Kidney epithelial cell (primary cell): ENCODE results near the gene CAPS2. TPM values are rescaled to one million over a fixed set of nuclear protein-coding genes. Genes with fewer than 3 reads are reported as not detected.
A peak's percentile ranks its signal among the peaks of the same experiment; 100 is the strongest.

ENCODE experiments used
- DNase-seq: peaks from one replicate; pipeline ENCODE4 v3.0.0-alpha.2; 2010; ENCODE audit warnings: low read depth
- H3K27me3 ChIP-seq: 2 replicates; pipeline ENCODE4 v1.6.0; 2011; ENCODE audit warnings: low read length; ENCODE audit not compliant: control insufficient read depth, insufficient read depth
- H3K36me3 ChIP-seq: 2 replicates; pipeline ENCODE4 v1.5.1; 2011; ENCODE audit warnings: low read length; ENCODE audit not compliant: control insufficient read depth, insufficient read depth
- H3K4me3 ChIP-seq: 2 replicates; pipeline ENCODE4 v1.5.1; 2011; ENCODE audit warnings: low read depth, mild to moderate bottlenecking, control low read depth, low read length
- total RNA-seq: library from RNA; depleted of rRNA; stranded (reverse); fragments of >200 nt; gene quantifications from 2 replicates; pipeline ENCODE4 v1.2.3, GENCODE V29; 2015
- TF ChIP-seq, protein P1 (sequence below): IDR thresholded peaks from 2 replicates; pipeline ENCODE4 v1.5.1; 2011; ENCODE audit warnings: mild to moderate bottlenecking, moderate library complexity, low read length, control low read depth, inconsistent platforms; ENCODE audit not compliant: insufficient read depth, poor library complexity, severe bottlenecking

The CAPS2 gene
- total RNA-seq, 1 donor from 2014 or later: 1.5 TPM

GRCh38 chr12:75322464-75322863, 7.7 kb downstream of the CAPS2 start:
- TF ChIP-seq, protein P1, sequence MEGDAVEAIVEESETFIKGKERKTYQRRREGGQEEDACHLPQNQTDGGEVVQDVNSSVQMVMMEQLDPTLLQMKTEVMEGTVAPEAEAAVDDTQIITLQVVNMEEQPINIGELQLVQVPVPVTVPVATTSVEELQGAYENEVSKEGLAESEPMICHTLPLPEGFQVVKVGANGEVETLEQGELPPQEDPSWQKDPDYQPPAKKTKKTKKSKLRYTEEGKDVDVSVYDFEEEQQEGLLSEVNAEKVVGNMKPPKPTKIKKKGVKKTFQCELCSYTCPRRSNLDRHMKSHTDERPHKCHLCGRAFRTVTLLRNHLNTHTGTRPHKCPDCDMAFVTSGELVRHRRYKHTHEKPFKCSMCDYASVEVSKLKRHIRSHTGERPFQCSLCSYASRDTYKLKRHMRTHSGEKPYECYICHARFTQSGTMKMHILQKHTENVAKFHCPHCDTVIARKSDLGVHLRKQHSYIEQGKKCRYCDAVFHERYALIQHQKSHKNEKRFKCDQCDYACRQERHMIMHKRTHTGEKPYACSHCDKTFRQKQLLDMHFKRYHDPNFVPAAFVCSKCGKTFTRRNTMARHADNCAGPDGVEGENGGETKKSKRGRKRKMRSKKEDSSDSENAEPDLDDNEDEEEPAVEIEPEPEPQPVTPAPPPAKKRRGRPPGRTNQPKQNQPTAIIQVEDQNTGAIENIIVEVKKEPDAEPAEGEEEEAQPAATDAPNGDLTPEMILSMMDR: no peak
- H3K36me3 ChIP-seq: no peaks in the 10 kb centered on the region
- no peaks in the 10 kb centered on the region for H3K27me3 ChIP-seq
- DNase-seq: no peak
- no peak overlapping the region for H3K4me3 ChIP-seq

DNA sequence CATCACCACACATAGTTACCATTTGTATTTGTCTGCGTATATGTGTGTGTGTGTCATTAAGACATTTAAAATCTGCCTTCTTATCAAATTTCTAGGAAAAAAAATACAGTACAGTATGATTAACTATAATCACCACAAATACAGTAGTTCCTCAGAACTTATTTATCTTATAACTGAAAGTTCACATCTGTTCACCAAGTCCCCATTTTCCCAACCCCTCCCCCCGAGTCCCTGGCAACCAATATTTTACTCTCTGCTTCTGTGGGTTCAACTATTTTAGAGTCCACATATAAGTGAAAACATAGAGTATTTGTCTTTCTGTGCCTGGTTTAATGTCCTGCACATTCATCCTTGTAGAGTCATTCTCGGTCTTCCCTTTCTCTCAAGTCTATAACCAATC, 12.3 kb downstream of the CAPS2 start:
- DNase-seq: no peak
- no peaks in the 10 kb centered on the region for H3K27me3 ChIP-seq
- no peak overlapping the region for H3K4me3 ChIP-seq
- H3K36me3 ChIP-seq: no peaks in the 10 kb centered on the region
- TF ChIP-seq, protein P1: no peak

DNA sequence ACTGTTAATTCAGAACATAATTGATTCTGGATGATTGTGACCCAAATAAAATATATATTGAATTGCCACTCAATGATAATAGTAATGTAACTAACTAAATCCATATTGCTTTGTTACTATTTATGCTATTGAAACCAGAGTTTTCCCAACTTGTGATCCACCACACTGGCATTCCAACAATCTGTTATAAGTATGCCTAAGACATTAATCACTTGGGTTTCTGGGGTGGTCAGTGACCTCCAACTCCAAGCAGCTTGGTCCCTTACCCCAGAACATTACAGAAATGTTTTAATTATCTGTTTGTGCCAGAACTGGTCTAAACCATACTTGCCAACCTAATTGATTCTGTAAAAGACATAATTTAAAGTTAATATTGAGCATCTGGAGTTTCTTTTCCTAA, 14.6 kb downstream of the CAPS2 start:
- DNase-seq: peak; percentile 2
- TF ChIP-seq, protein P1: no peak
- H3K27me3 ChIP-seq: no peaks in the 10 kb centered on the region
- H3K36me3 ChIP-seq: no peaks in the 10 kb centered on the region
- no peak overlapping the region for H3K4me3 ChIP-seq

DNA sequence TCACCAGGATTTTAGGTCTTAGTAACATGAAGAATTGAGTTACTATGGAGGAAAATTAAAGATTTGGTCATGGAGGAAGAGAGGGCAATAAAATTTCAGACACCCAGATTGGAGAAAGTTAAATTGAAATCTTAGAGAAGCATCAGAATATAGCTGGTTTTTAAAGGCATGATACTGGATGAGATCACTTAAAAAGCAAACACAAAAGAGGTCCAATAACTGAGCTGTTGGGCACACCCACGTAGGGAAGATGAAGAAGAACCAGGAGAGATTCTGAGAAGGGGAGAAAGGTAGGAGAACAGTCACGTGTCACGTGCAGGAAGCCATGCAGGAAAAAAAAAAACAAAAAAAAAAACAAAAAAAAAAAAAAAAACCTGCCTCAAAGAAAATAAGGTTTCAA, 18.8 kb downstream of the CAPS2 start:
- TF ChIP-seq, protein P1: no peak

GRCh38 chr12:75308279-75308678, 21.8 kb downstream of the CAPS2 start:
- DNase-seq: no peak
- no peak overlapping the region for H3K4me3 ChIP-seq
- TF ChIP-seq, protein P1: no peak
- H3K27me3 ChIP-seq: no peaks in the 10 kb centered on the region
- no peaks in the 10 kb centered on the region for H3K36me3 ChIP-seq

More for the DNA sequence above, 18.8 kb downstream of the CAPS2 start:
- H3K36me3 ChIP-seq: no peaks in the 10 kb centered on the region
- no peak overlapping the region for H3K4me3 ChIP-seq
- no peaks in the 10 kb centered on the region for H3K27me3 ChIP-seq
- no peak for DNase-seq
